ENCODE measurements around the gene VGLL4.

- TF ChIP-seq POU6F1 (CRISPR knock-in tag; IDR thresholded peaks at IDR 0.05; ENCODE audit: borderline replicate concordance, low read depth): no peak
- TF ChIP-seq PATZ1 (CRISPR knock-in tag; IDR thresholded peaks at IDR 0.05; ENCODE audit: borderline replicate concordance): no peak
- TF ChIP-seq ZC3H10 (CRISPR knock-in tag; IDR thresholded peaks at IDR 0.05): no peak
Measured at GRCh38 chr3:11610044-11610671, 33.6 kb downstream of the VGLL4 start.

Data from SK-N-SH treated with all-trans-retinoic acid at 6 μM for 48 hours (cell line).